Lower leg skin (tissue), 3 donors: ENCODE measurements around the gene COG1.

ENCODE experiments used
- CTCF ChIP-seq, 3 donors: fragments of 450-650 bp; IDR thresholded peaks; one replicate each; pipeline ENCODE4 v1.5.1; 2016; ENCODE audit warnings: antibody characterized with exemption in 3 of 3, mild to moderate bottlenecking in 3 of 3, moderate library complexity in 2 of 3
- POLR2A ChIP-seq, 2 donors: fragments of 450-650 bp; IDR thresholded peaks; one replicate each; pipeline ENCODE4 v1.6.1; 2016 to 2017; ENCODE audit warnings: antibody characterized with exemption in 2 of 2, mild to moderate bottlenecking in 1 of 2, moderate library complexity in 1 of 2

- TF ChIP-seq CTCF (IDR thresholded peaks at IDR 0.05) = no peak
- TF ChIP-seq POLR2A (IDR thresholded peaks at IDR 0.05) = no peak
These were observed 3.6 kb downstream of the COG1 start for GRCh38 chr17:73196500-73196899.
